HG03060 (cell line): ENCODE results near the gene FGGY.
A peak's percentile ranks its signal among the peaks of the same experiment; 100 is the strongest.
"Not testable (repeated sequence)": the region's sequence is repeated elsewhere in the genome, so short reads cannot be mapped to it uniquely, and the experiment has no call there.

Source experiments
- ATAC-seq: cut with Tn5 transposase; IDR thresholded peaks from one replicate; pipeline ENCODE4 v1.9.1; 2021; ENCODE audit warnings: low read depth, moderate number of reproducible peaks; ENCODE audit not compliant: unreplicated experiment

Gene FGGY

DNA sequence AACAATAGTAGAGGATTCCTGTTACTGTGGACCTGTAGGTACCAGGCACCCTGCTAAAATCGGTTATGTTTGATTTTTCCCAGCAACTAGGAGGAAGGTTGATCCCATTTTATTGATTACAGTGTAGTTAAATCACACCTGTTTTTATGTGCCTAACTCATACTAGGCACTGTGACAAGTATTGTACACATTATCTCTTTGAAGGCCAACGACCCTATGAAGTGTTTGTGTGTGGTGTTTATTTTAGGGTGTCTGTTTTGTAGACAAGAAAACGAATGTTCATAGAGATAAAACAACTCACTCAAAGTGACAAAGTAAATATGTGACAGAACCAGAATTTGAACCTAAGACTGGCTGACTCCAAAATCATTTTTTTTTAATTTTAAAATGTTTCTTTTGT, 49.5 kb downstream of the FGGY start:
- no peak for ATAC-seq

- no peak for ATAC-seq
Observed at GRCh38 chr1:59349101-59349500, 52.2 kb downstream of the FGGY start.

DNA sequence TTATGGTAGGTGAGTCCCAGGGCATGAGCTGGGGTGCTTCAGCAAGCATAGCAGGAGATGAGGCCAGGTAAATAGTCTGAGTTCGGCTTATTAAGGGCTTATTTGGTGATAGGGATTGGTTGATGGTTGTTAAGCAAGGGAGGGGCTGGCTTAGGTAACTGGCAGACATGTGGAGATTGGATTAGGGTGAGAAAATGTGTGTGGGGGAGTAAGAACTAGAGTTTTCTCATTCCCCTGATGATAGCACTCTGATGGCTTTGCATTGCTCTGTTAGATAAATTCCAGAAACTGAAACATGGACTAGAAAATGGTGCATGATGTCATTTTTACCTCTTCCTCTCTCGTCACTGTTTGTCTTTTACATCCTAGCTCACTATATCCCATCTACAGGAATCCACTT, 53.6 kb downstream of the FGGY start:
- no peak for ATAC-seq

DNA sequence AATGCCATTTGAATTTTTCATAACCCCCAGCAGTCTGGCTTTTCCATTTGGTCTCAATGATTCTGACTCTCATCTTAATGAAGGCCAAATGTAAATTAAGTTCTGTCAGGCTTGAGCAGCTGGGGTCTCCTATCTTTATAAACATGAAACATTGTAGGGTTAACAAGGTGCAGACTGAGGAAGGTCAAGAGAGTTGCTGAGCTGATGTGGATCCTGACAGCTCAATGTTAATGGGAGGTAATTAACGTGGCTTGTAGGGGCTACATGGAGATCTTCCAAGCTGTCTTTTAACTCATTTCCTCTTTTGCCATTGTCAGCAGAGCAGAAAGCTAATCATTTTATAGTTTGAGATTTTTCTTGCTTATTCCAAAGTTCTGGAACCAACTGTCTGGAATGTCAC, 55.2 kb downstream of the FGGY start:
- ATAC-seq: no peak

GRCh38 chr1:59353453-59353852, 56.6 kb downstream of the FGGY start:
- ATAC-seq: no peak

DNA sequence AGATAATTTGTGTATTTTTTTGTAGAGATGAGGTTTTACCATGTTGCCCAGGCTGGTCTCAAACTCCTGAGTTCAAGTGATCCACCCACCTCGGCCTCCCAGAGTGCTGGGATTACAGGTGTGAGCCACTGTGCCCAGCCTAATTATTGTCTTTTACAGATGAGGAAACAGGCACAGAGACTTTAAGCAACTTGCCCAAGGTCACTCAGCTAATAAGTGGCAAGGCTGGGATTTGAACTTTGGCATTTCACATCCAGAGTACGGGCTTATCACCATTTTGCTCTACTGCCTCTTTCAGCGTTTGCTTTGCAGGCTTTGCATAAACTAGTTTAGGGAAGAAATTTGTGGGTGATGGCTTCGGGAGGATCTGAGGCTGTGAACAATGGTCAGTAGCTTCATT, 57.3 kb downstream of the FGGY start:
- not testable (repeated sequence) for ATAC-seq

DNA sequence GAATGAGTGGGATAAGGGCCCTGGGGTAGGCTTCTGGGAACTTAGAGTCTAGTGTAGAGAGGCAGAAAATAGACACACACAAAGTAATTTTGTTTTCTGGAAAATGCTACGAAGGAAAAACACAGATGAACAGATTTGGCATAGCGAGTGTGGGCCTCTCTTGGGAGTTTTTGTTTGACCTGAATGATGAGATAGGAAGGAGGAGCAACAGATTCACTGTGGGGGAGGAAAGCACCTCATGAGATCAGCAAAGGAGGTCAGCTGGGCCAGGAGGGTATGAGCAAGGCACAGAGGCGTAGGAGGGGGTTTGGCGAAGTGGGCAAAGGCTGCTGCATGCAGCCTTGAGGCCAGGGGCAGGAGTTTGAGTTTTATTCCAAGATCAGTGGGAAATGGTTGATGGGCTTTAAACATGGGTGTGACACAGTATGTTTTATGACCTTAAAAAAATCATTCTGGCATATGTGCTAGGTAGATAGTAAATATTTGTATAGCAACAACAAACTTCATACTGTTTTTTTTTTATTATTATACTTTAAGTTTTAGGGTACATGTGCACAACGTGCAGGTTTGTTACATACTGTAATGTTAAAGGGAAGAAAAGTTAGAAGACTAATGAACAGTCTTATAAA, 57.9 kb downstream of the FGGY start:
- peak; percentile 26 for ATAC-seq

- peak; percentile 39 for ATAC-seq
Observed at GRCh38 chr1:59355361-59355760, 58.5 kb downstream of the FGGY start.

DNA sequence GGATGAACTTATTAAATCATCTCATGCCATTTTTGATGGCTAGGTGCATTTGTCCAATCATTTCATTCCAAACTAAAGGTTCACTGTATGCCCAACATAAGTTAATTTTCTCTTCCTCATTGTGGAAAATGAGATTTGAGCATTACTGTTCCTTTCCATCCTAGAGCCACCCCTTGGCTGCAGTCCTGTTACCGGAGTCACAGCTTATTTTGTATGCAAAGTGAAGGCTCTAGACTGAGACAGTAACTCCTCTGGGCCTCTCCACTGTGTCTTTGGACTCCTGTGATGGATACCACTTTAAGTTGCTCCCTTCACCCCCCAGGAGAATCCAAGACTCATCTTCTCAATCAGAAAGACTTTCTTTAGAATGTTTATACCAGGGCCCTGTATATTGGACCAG, 59.7 kb downstream of the FGGY start:
- no peak for ATAC-seq

DNA sequence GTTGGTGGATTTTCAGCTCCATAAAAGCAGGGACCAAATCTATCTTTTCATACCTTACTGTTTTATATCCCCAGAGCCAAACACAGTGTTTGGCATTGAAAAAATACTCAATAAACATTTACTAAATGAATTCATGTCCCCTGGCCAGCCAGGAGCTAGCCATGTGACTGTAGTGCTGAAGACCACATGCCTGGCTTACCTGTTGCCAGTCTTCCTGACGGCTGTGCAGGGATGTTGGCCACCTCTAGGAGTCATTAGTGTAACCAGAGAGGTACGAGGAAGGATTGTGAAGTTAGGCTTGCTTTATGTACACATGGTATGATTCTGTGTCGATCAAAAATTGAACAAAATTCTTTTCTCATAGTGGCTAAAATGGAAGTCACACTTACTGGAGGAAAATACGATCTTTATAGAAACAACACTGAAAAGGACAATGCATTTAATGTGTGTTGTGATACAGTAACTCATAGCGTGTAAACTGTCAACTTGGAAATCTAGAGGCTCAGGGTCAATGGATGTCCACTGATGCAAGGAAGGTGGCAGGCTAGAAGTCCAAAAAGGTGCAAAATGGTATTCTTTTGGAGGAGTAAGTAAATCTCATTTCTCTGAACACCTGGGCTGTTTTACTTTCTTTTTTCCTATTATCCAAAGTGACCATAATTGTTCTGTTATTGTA, 60.9 kb downstream of the FGGY start:
- no peak for ATAC-seq

DNA sequence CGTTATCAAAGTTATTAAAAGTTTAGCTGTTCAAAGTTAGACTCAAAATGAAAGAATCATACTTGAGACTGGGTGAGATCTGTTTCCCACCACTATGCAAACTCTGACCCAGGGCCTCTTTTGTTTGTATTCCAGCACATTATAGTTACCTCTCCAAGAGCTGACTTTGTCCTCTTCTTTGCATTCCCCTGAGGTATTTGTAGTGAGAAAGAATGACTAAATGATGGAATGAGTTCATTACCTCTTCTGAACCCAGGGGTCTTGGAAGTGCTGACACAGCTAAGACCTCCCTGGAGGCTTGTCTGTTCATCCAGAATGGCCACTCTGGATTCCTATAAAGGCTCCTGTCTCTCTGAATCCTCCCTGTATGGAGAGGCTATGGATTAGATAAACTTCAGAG, 62.4 kb downstream of the FGGY start:
- no peak for ATAC-seq

- ATAC-seq: no peak
Observed at GRCh38 chr1:59360170-59360569, 63.3 kb downstream of the FGGY start.

- no peak for ATAC-seq
Observed at GRCh38 chr1:59360729-59361128, 63.8 kb downstream of the FGGY start.

DNA sequence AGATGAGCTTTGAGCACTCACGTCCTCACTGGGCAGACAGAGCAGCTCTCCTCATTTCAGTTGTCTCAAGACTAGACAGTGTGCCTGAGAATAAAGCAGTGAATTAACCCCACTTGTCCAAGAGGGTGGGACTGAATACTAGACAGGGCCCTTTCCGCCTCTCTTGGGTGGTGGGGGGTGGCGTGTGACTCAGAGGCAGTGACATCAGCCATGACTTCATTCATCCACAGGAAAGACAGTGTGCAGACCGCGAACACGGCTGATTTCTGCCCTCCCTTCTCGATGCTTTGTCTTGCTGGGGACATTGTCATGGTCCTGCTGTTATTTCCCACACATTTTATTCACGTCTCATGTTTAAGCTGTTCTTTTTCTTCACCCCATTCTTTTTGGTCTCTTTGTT, 64.9 kb downstream of the FGGY start:
- no peak for ATAC-seq

DNA sequence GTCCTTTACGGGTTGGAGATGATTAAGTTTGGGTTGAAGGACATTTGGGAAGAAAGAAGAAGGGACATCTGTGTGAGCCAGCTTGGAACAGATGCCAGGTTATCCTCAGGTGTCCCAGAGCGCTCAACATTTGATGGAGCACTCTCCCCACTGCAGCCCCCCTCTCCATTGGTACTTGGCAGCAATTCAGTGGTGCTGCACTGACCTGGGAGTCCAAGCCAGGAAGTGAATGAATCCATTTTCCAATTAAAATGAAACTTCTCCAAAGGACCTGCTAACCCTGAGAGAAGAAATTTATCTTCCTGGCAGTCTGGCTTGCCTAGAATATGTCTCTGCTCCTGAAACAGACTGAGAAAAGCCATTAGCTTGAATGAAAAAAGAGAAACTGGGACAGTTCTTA, 67.1 kb downstream of the FGGY start:
- ATAC-seq: no peak

DNA sequence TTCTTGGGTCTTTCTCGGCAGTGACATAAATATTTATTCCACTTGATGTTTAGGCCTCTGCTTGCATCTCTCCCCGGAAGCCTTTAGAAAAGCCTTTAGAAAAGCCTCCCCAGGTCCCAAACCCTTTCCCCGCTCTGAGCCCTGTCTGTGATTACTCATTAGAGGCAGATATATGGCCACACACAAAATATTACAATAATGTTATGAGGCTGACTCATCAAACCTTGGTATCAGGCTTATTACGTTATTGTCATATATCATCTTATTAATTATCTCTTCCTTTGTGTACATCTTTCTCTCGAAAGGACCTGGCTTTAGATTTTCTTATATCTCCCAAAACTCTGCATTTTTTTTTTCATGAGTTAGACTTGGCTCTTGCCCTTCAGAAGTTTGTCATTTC, 69.5 kb downstream of the FGGY start:
- ATAC-seq: no peak

- no peak for ATAC-seq
Observed at GRCh38 chr1:59367301-59368007, 70.6 kb downstream of the FGGY start.

GRCh38 chr1:59368008-59368670, 71.2 kb downstream of the FGGY start:
- no peak for ATAC-seq

- no peak for ATAC-seq
Observed at GRCh38 chr1:59375321-59376220, 78.7 kb downstream of the FGGY start.

GRCh38 chr1:59377350-59377904, 80.5 kb downstream of the FGGY start:
- ATAC-seq: no peak
